Heart right ventricle (tissue), 16 donors: ENCODE measurements around the gene NVL. TPM values are rescaled to one million over a fixed set of nuclear protein-coding genes. Genes with fewer than 3 reads are reported as not detected.

Experiments used
- ATAC-seq, 8 donors: fragments of 200-7000 bp; cut with Tn5 transposase; one replicate each; pipeline ENCODE4 v1.9.1; 2020; ENCODE audit warnings: mild to moderate bottlenecking in 8 of 8, moderate library complexity in 8 of 8, moderate number of reproducible peaks in 1 of 8
- DNase-seq, 2 donors: peaks; one replicate each; pipeline ENCODE4 v3.0.0-alpha.2; 2020
- H3K27ac ChIP-seq, 10 donors: fragments of 200-600 bp; sonication (generic) in 2 of 10; one replicate each; pipeline versions ENCODE4 v1.5.0 to v1.8.0; 2020 to 2022; ENCODE audit warnings: mild to moderate bottlenecking in 3 of 10
- H3K27me3 ChIP-seq, 7 donors: fragments of 200-600 bp; one replicate each; pipeline ENCODE4 v1.8.0; 2021 to 2022; ENCODE audit warnings: mild to moderate bottlenecking in 2 of 7
- H3K36me3 ChIP-seq, 9 donors: fragments of 200-600 bp; sonication (generic) in 1 of 9; one replicate each; pipeline versions ENCODE4 v1.5.0 to v1.8.0; 2020 to 2022; ENCODE audit warnings: mild to moderate bottlenecking in 2 of 9
- H3K4me1 ChIP-seq, 9 donors: fragments of 200-600 bp; sonication (generic) in 1 of 9; one replicate each; pipeline versions ENCODE4 v1.5.0 to v1.8.0; 2020 to 2022; ENCODE audit warnings: mild to moderate bottlenecking in 4 of 9
- H3K4me3 ChIP-seq, 10 donors: fragments of 200-600 bp; sonication (generic) in 2 of 10; one replicate each; pipeline versions ENCODE4 v1.5.0 to v1.8.0; 2020 to 2022; ENCODE audit warnings: mild to moderate bottlenecking in 7 of 10, moderate library complexity in 2 of 10
- H3K9me3 ChIP-seq, 11 donors: fragments of 200-600 bp in 10 of 11; sonication (generic) in 2 of 11; one replicate each; pipeline versions ENCODE4 v1.5.0 to v1.8.0; 2013 to 2022; ENCODE audit warnings: mild to moderate bottlenecking in 2 of 11, control low read depth in 1 of 11, moderate library complexity in 1 of 11
- WGBS, 2 donors: extraction: QIAGEN DNeasy Blood & Tissue Kit; methylation state at CpG; one replicate each; pipeline ENCODE4 v1.1.7; 2013; ENCODE audit warnings: inconsistent platforms in 1 of 2; 5-methylcytosine and 5-hydroxymethylcytosine counted together
- intact Hi-C, 10 donors: fragments of 100-400 bp; cut with DNase I; formaldehyde crosslinking; loops; one replicate each; pipeline versions ENCODE4 v1.11.1 to v1.14.2; 2022
- long read RNA-seq, 3 donors: library from polyadenylated mRNA; unstranded; transcript quantifications; one replicate each; pipeline ENCODE4 v2.0.0, GENCODE V29; 2020 to 2021
- polyA plus RNA-seq, 2 donors: library from polyadenylated mRNA; stranded (reverse); fragments of 200-250 nt; gene quantifications; one replicate each; pipeline ENCODE4 v1.2.3, GENCODE V29; 2013
- total RNA-seq, 10 donors: library from RNA; stranded (reverse); fragmentation: NEBNext Ultra II Directional in 3 of 10; extraction: Animal tissue kit (Norgen Biotek cat#: 25700) in 3 of 10; gene quantifications; one replicate each; pipeline versions ENCODE4 v1.2.1 to v1.2.4, GENCODE V29; 2021 to 2023
- TF ChIP-seq, protein P1 (sequence below), 9 donors: fragments of 200-600 bp; sonication (generic) in 2 of 9; IDR thresholded peaks; one replicate each; pipeline versions ENCODE4 v1.5.0 to v1.8.0; 2021 to 2022; ENCODE audit warnings: antibody characterized with exemption in 9 of 9, mild to moderate bottlenecking in 5 of 9, moderate library complexity in 1 of 9
- donor health status: Arrhythmogenic right ventricular cardiomyopathy.
- donor health status: ischemic (EF 13 %, LVEDD 7.1; RV severe dilation, severe dysfunction).
- donor health status: healthy with polysubstance abuse.
- donor health status: DM: no; HTN: yes; CAD: no.
- donor health status: DM: no; HTN: no; CAD: no.
- donor health status: ischemic (EF 25% LVEDD 6.9; RV normal size, moderate dysfunction).
- donor health status: ischemic (EF 25% LVEDD 5.7; RV mildly dilated, moderate dysfunction).
- donor health status: healthy.
- donor health status: DM: yes; HTN: yes; CAD: no.
- donor health status: Ischemic cardiomyopathy.
- donor health status: ischemic (EF 35%, LVEDD 5.7; RV mildly dilated, moderate dysfunction).
- donor health status: nonischemic (EF 11% LVEDD 7.7; RV severe dilation, severe dysfunction).
- donor health status: DM: yes; HTN: yes; CAD: no.
- donor health status: PGD.
- donor health status: ischemic (EF 29% LVEDD 5.4; RV normal size, mild dysfunction).
- donor health status: nonischemic (EF 23%, LVEDD 6.1; RV moderate dilation, normal function).

The NVL gene
- total RNA-seq (10 to 100 TPM in 5 of 10 donors, 1 to 10 TPM in 5; 7.7 to 14.0 (median 9.9) TPM), polyA plus RNA-seq (10 to 100 TPM; 10.8 to 37.3 TPM)
- long read RNA-seq, donor 1, partial matches to known transcripts = 1 of 6 reads
- long read RNA-seq, donor 1, other reads (novel, unspliced or antisense) = 3 of 6 reads
- long read RNA-seq, donor 2, partial matches to known transcripts = 0 of 10 reads
- long read RNA-seq, donor 2, other reads (novel, unspliced or antisense) = 8 of 10 reads
- long read RNA-seq, donor 3, transcript NVL-201 (23 exons, 3,123 nt) = major isoform, 6 of 20 reads
- long read RNA-seq, donor 3, partial matches to known transcripts = 1 of 20 reads
- long read RNA-seq, donor 3, other reads (novel, unspliced or antisense) = 9 of 20 reads

DNA sequence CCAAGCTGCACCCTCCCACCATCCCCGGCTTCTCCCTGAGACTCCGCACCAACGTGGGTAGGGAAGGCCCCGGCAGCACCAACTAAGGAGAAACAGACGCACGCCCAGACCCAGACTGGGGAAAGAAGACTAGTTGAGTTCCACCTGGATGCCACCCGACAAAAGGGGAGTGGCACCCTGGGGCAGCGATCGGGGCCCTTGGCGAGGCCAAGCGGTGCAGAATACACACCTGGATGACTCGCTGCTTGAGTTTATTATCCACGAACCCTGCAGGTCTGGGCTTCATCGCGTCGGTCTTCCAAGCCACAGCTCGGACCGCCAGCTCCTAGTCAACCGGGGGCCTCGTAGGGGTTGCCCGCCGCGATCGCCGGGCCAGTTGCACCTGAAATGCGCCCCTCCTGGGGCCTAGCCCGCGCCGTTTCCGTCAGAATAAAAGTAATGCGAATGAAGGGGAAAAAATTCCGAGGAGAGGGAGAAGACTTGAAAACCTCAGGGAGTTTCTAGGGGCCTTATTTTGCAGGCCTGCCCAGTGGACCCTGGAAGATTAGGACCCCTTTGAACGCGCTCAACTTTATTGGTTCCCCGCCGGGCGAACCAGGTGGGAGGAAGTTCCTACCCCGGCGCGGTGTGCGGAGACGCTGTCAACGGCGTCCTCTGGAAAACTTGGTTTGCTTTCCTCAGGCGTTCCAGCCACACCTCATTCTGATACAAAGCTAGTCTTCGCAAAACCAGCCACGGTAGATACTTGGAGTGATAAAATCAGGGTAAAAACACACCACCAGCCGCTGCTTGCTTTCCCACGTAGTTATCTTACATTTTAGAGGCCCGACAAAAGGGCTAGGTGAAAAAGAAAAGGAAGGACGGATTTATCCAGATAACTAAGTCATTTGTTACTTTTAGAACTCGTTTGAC lies at the start of gene NVL:
TSS of gene NVL (minus strand) at position 331 of the 912 bp plus-strand sequence. CDS start at position 286, 45 bp downstream.
- H3K27me3 ChIP-seq = no peaks in the 10 kb centered on the region
- no peaks in the 10 kb centered on the region for H3K9me3 ChIP-seq
- H3K36me3 ChIP-seq = peaks cover 0 to 19% (median 3%) of the 10 kb centered on the region in 9 donors
- peak within 1 kb of the TSS; percentile 86 to 99 (median 94) for H3K27ac ChIP-seq
- ATAC-seq (peak; percentile 97 to 98 (median 98)), DNase-seq (peak; percentile 84 to 89)
- H3K4me3 ChIP-seq = peak within 1 kb of the TSS; percentile 61 to 97 (median 81)
- H3K4me1 ChIP-seq = peaks cover 5 to 35% (median 21%) of the 10 kb centered on the region in 9 donors
- intact Hi-C loops = loop anchor here in 8 of 10 donors (1.0 to 10.0 kb wide), 9 partner anchors 26 to 635 kb away; partner anchors contain the start of genes FBXO28 (in 3 of the 8) and CNIH4 (in 1 of the 8)
- TF ChIP-seq, protein P1, sequence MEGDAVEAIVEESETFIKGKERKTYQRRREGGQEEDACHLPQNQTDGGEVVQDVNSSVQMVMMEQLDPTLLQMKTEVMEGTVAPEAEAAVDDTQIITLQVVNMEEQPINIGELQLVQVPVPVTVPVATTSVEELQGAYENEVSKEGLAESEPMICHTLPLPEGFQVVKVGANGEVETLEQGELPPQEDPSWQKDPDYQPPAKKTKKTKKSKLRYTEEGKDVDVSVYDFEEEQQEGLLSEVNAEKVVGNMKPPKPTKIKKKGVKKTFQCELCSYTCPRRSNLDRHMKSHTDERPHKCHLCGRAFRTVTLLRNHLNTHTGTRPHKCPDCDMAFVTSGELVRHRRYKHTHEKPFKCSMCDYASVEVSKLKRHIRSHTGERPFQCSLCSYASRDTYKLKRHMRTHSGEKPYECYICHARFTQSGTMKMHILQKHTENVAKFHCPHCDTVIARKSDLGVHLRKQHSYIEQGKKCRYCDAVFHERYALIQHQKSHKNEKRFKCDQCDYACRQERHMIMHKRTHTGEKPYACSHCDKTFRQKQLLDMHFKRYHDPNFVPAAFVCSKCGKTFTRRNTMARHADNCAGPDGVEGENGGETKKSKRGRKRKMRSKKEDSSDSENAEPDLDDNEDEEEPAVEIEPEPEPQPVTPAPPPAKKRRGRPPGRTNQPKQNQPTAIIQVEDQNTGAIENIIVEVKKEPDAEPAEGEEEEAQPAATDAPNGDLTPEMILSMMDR (IDR thresholded peaks at IDR 0.05) = peak in 1 of 9 donors; percentile 11
- WGBS, 2 donors = 0 to 1% methylated on average over 52 of the region's 52 CpGs

DNA sequence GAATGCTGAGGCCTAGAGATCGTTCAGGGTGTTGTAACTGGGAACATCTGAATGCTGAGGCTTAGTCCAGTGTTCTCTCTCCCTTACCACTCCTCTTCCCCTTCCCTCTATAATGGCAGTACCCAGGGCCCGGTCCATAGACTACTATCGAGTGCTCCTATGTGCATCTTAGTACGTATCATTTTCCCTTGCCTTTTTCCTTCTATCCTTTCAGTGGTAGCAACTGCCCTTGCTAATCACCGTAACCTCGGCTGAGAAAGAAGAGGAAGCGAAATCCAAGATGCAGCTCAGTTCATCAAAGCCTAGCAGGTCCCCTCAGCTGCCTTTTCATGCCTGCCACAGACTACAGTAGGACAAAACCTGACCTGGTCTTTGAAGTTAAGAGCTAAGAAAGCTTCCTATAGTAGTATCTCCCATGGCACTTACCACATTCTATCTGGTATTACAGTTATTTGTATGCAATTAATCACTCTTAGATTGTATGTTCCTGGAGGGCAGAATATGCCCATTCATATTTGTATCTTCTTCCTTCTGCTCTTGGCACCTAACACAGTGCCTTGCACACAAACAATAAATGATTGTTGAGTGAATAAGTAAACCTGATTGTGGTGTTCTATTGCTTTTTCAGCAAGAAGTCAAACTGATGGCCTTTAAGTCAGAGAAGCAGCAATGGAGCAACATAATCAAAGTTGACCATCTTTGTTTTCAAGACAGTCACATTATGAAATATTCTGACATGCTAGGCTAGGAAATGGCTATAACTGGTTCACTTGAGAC lies 49.1 kb upstream of the NVL start:
- H3K4me3 ChIP-seq = no peak overlapping the region
- peaks cover 0 to 84% (median 10%) of the 10 kb centered on the region in 9 donors for H3K4me1 ChIP-seq
- DNase-seq (no peak), ATAC-seq (no peak)
- H3K9me3 ChIP-seq = no peaks in the 10 kb centered on the region
- 91 to 94% methylated on average over 7 of the region's 7 CpGs for WGBS, 2 donors
- H3K27ac ChIP-seq = peak overlapping the region in 1 of 10 donors; percentile 24
- H3K36me3 ChIP-seq = peaks cover 0 to 75% (median 15%) of the 10 kb centered on the region in 9 donors
- intact Hi-C loops = no loop called here
- no peaks in the 10 kb centered on the region for H3K27me3 ChIP-seq
- TF ChIP-seq, protein P1 (IDR thresholded peaks at IDR 0.05) = no peak

DNA sequence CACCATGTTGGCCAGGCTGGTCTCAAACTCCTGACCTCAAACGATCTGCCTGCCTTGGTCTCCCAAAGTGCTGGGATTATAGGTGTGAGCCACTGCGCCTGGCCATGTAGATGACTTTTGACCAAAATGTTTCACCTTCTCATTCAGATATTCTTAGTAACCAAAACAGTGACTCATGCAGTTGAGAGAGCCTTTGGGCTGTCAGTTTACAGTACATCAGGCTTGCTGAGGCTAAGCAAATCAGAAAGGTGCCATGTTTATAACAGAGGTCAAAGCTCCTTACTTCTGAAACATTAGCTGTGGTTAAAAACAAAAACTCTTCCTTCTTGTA lies 47.7 kb upstream of the NVL start:
- ATAC-seq = peak in 6 of 8 donors; percentile 72 to 89 (median 76)
- 81 to 89% methylated on average over 2 of the region's 2 CpGs for WGBS, 2 donors

More for the DNA sequence above, 47.7 kb upstream of the NVL start:
- Histone ChIP-seq H3K4me3 (no peak overlapping the region), H3K9me3 (no peaks in the 10 kb centered on the region), H3K27me3 (no peaks in the 10 kb centered on the region), H3K36me3 (peaks cover 0 to 78% (median 22%) of the 10 kb centered on the region in 9 donors), H3K4me1 (peaks cover 0 to 75% (median 10%) of the 10 kb centered on the region in 9 donors), H3K27ac (peak overlapping the region in 9 of 10 donors; percentile 39 to 77 (median 59))
- intact Hi-C loops = no loop called here
- TF ChIP-seq, protein P1 (IDR thresholded peaks at IDR 0.05) = no peak
- no peak for DNase-seq
